Fibroblast of mammary gland (primary cell): ENCODE measurements around the gene CBFB.
A peak's percentile ranks its signal among the peaks of the same experiment; 100 is the strongest.

Source experiments
- DNase-seq: peaks from one replicate; pipeline ENCODE4 v3.0.0-alpha.2; 2010; ENCODE audit warnings: low read depth
- H3K4me3 ChIP-seq: 2 replicates; pipeline ENCODE4 v1.5.1; 2011; ENCODE audit warnings: low read depth, mild to moderate bottlenecking, low read length, moderate library complexity; ENCODE audit not compliant: control insufficient read depth
- TF ChIP-seq, protein P1 (sequence below): conservative IDR thresholded peaks from 2 replicates; pipeline ENCODE4 v1.5.1; 2011; ENCODE audit warnings: low read depth, low read length, inconsistent platforms; ENCODE audit not compliant: control insufficient read depth, insufficient read depth

Gene CBFB

DNA sequence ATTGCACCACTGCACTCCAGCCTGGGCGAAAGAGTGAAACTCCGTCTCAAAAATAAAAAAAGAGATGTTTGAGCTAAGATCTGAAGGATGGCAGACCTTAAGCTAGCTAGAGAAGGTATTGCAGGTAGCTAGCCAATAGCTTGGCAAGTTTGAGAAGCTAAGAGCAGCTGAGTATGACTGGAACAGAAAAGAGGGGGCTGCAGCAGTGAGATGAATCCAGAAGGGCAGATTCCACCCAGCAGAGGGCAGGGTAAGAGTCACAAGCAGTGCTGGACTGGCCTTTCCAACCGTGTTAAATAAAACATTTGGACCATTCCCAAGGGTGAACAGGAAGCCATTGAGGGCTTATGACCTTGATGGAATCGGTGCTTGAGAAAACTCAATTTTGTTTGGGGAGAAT lies 75.1 kb downstream of the CBFB start:
- TF ChIP-seq, protein P1, sequence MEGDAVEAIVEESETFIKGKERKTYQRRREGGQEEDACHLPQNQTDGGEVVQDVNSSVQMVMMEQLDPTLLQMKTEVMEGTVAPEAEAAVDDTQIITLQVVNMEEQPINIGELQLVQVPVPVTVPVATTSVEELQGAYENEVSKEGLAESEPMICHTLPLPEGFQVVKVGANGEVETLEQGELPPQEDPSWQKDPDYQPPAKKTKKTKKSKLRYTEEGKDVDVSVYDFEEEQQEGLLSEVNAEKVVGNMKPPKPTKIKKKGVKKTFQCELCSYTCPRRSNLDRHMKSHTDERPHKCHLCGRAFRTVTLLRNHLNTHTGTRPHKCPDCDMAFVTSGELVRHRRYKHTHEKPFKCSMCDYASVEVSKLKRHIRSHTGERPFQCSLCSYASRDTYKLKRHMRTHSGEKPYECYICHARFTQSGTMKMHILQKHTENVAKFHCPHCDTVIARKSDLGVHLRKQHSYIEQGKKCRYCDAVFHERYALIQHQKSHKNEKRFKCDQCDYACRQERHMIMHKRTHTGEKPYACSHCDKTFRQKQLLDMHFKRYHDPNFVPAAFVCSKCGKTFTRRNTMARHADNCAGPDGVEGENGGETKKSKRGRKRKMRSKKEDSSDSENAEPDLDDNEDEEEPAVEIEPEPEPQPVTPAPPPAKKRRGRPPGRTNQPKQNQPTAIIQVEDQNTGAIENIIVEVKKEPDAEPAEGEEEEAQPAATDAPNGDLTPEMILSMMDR: peak; percentile 51
- no peak overlapping the region for H3K4me3 ChIP-seq
- peak; percentile 50 for DNase-seq

DNA sequence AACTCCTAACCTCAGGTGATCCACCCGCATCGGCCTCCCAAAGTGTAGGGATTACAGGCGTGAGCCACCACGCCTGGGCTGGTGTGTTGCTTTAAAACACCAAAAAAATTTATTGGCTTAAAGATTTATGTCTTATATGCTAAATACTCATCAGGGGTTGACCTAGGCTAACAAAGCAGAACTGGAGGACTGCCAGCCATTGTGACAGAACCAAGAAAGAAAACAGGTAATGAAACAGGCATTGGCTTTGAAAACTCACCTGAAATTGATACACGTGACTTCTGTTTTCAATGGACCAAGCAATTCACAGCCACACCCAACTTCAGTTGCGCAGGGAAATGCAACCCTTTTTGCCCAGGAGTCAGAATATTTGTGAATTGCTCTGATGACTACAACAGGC lies 75.9 kb downstream of the CBFB start:
- DNase-seq: no peak
- TF ChIP-seq, protein P1: no peak
- no peak overlapping the region for H3K4me3 ChIP-seq

GRCh38 chr16:67105246-67105645 lies 76.3 kb downstream of the CBFB start:
- no peak overlapping the region for H3K4me3 ChIP-seq
- TF ChIP-seq, protein P1: no peak
- DNase-seq: no peak

DNA sequence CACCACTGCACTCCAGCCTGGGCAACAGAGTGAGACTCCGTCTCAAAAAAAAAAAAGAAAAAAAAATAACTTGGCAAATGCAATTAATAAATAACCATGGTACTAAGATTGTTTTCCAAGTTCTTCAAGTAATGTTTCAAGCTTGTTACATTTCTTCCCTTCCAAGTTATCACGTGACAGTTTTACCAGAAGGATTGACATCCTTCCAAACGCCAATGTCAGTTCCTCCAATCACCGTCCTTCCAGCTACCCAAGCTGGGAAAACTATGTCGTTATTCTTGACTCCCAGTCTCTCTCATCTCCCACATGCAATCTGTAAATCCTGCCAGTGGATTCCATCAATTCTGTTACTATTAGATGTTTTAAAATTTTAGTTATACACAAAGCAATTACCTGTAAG lies 76.9 kb downstream of the CBFB start:
- DNase-seq: no peak
- TF ChIP-seq, protein P1: no peak
- H3K4me3 ChIP-seq: no peak overlapping the region

- no peak overlapping the region for H3K4me3 ChIP-seq
- DNase-seq: no peak
- TF ChIP-seq, protein P1: no peak
These were observed 79.5 kb downstream of the CBFB start for GRCh38 chr16:67108489-67108888.

- H3K4me3 ChIP-seq: peak overlapping the region; percentile 90
- TF ChIP-seq, protein P1: no peak
- DNase-seq: no peak
These were observed 80.0 kb downstream of the CBFB start for GRCh38 chr16:67108931-67109406.
